T-helper 1 cell (primary cell): ENCODE data around the gene GEMIN8.
A peak's percentile ranks its signal among the peaks of the same experiment; 100 is the strongest.

Experiments used
- DNase-seq, 5 donors: peaks; one replicate each; pipeline ENCODE4 v3.0.0-alpha.2; 2012 to 2020
- total RNA-seq, 4 donors: gene quantifications; one replicate each; lab custom pipeline; 2026; lab: John Stamatoyannopoulos, UW

The GEMIN8 gene
- 12.9 to 15.3 (median 13.9) reads per million in 4 donors for total RNA-seq

GRCh38 chrX:14029425-14030173, at the start of gene GEMIN8:
GEMIN8 (minus strand) TSS chrX:14029892; CDS start chrX:14021478, 8,414 bp downstream.
- peak; percentile 73 to 92 (median 80) for DNase-seq

- DNase-seq: no peak
Measured at GRCh38 chrX:14076639-14077038, 46.9 kb upstream of the GEMIN8 start.

GRCh38 chrX:14073556-14073955, 43.9 kb upstream of the GEMIN8 start:
- DNase-seq: no peak

GRCh38 chrX:14073071-14073470, 43.4 kb upstream of the GEMIN8 start:
- no peak for DNase-seq

- no peak for DNase-seq
Measured at GRCh38 chrX:14065800-14066199, 36.1 kb upstream of the GEMIN8 start.

GRCh38 chrX:14064626-14065432, 35.1 kb upstream of the GEMIN8 start:
- no peak for DNase-seq

- DNase-seq: no peak
Measured at GRCh38 chrX:14062524-14062923, 32.8 kb upstream of the GEMIN8 start.

- no peak for DNase-seq
Measured at GRCh38 chrX:14056206-14056605, 26.5 kb upstream of the GEMIN8 start.

- no peak for DNase-seq
Measured at GRCh38 chrX:14051416-14051815, 21.7 kb upstream of the GEMIN8 start.

- DNase-seq: no peak
Measured at GRCh38 chrX:14050709-14051108, 21.0 kb upstream of the GEMIN8 start.

- DNase-seq: no peak
Measured at GRCh38 chrX:14043209-14043608, 13.5 kb upstream of the GEMIN8 start.

GRCh38 chrX:14039344-14039743, 9.7 kb upstream of the GEMIN8 start:
- DNase-seq: peak; percentile 8 to 62 (median 30)

GRCh38 chrX:14038375-14039085, 8.8 kb upstream of the GEMIN8 start:
- DNase-seq: no peak

GRCh38 chrX:14032406-14032805, 2.7 kb upstream of the GEMIN8 start:
- DNase-seq: peak; percentile 10 to 55 (median 37)

- DNase-seq: peak in 1 of 5 donors; percentile 10
Measured at GRCh38 chrX:14030174-14030530, 460 bp upstream of the GEMIN8 start.

- DNase-seq: no peak
Measured at GRCh38 chrX:14029039-14029424, 660 bp downstream of the GEMIN8 start.

GRCh38 chrX:14028473-14028872, 1.2 kb downstream of the GEMIN8 start:
- peak in 1 of 5 donors; percentile 20 for DNase-seq

- peak in 1 of 5 donors; percentile 67 for DNase-seq
Measured at GRCh38 chrX:14027511-14028019, 2.1 kb downstream of the GEMIN8 start.

- peak in 2 of 5 donors; percentile 9 to 34 for DNase-seq
Measured at GRCh38 chrX:14027036-14027435, 2.7 kb downstream of the GEMIN8 start.

- no peak for DNase-seq
Measured at GRCh38 chrX:14026121-14026520, 3.6 kb downstream of the GEMIN8 start.

- no peak for DNase-seq
Measured at GRCh38 chrX:14022019-14022418, 7.7 kb downstream of the GEMIN8 start.

- no peak for DNase-seq
Measured at GRCh38 chrX:14017399-14017798, 12.3 kb downstream of the GEMIN8 start.

- DNase-seq: no peak
Measured at GRCh38 chrX:14015941-14016340, 13.8 kb downstream of the GEMIN8 start.
